HG02678 (cell line): ENCODE results near the gene RAB33B.
"Not testable (repeated sequence)": the region's sequence is repeated elsewhere in the genome, so short reads cannot be mapped to it uniquely, and the experiment has no call there.

Experiments used
- ATAC-seq: cut with Tn5 transposase; IDR thresholded peaks from one replicate; pipeline ENCODE4 v1.9.1; 2021; ENCODE audit warnings: mild to moderate bottlenecking, moderate library complexity; ENCODE audit not compliant: unreplicated experiment

The RAB33B gene

DNA sequence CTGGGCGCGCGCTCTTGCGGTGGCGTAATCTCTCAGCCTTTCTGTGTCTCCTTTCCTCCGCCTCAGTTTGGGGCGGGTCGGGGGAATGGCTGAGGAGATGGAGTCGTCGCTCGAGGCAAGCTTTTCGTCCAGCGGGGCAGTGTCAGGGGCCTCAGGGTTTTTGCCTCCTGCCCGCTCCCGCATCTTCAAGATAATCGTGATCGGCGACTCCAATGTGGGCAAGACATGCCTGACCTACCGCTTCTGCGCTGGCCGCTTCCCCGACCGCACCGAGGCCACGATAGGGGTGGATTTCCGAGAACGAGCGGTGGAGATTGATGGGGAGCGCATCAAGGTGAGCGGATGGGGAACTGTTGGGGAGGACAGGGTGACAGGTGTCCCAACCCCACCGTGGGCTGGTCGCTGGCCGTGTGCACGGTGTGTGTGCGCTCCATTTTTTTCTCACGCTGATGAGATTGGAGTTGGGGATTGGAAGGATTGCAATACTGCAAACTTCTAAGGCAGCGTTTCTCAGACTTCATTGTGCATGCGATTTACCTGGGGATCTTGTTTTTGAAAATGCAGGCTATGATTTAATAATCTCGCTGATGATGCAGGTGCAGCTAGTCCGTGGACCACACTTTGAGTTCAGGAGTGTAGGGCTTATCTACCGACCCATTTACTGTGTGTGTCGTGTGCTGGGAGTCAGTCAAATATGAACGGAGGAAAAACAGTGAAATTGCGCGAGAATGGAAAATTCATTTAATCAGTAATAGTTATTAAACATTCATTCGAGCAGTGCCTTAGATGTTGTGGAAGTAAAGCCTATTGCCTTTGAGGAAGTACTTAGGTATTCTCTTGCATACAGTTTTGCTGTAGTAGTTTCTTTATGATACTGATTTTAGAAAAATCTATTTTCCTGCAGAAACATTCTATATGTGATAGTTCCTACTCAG lies at the start of gene RAB33B:
RAB33B (plus strand) TSS at position 11 of the 935 bp plus-strand sequence; CDS start at position 86, 75 bp downstream.
- peak; percentile 4 for ATAC-seq

DNA sequence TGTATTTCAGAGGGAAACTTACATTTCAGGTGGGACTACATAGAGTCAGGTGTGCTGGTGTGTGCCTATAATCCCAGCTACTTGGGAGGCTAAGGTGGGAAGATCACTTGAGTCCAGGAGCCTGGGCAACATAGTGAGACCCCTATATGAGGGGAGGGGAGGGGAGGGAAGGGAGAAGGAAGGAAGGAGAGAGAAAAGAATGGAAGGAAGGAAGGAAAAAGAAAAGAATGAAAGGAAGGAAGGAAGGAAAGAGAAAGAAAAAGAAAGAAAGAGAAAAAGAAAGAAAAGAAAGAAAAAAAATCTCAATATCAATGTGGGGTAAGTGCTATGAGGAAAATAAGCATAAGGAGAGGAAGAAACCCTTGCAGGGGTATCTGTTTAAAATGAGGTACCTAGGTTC lies 43.6 kb upstream of the RAB33B start:
- ATAC-seq: no peak

DNA sequence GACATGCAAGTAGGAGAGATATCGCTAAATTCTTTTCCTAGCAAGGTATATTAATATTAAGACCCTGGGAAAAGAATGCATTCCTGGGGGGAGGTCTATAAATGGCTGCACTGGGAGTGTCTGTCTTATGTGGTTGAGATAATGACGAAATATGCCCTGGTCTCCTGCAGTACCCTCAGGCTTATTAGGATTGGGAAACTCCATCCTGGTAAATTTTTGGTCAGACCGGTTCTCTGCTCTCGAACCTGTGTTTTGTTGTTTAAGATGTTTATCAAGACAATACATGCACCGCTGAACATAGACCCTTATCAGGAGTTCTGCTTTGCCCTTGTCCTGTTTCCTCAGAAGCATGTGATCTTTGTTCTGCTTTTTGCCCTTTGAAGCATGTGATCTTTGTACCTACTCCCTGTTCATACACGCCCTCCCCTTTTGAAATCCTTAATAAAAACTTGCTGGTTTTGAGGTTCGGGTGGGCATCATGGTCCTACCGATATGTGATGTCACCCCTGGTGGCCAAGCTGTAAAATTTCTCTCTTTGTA lies 39.2 kb upstream of the RAB33B start:
- not testable (repeated sequence) for ATAC-seq

DNA sequence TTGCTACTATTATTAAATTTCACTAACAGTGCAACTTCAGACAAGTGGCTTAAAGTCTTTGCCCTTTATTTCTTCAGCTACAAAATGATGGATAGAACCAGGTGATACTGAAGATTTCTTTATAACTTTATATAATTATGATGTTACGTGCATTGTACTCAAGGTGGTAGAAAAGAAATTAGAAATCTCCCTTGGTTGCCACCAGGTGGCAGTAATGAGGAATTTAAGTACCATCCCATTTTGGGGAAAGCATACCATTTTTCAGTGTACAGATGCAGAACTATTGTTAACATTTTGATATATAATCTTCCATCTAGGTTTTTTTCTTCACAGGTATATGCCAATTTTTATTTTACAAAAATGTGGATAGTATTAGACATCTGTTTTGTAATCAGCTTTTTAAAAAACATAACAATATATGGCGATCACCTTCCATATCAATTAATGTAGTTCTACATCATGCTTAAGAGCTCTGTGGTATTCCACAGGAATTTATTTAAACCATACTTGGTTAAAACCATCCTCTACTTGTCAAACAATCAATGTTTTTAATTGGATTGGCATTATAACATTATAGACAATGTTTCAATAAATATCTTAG lies 37.7 kb upstream of the RAB33B start:
- ATAC-seq: no peak

DNA sequence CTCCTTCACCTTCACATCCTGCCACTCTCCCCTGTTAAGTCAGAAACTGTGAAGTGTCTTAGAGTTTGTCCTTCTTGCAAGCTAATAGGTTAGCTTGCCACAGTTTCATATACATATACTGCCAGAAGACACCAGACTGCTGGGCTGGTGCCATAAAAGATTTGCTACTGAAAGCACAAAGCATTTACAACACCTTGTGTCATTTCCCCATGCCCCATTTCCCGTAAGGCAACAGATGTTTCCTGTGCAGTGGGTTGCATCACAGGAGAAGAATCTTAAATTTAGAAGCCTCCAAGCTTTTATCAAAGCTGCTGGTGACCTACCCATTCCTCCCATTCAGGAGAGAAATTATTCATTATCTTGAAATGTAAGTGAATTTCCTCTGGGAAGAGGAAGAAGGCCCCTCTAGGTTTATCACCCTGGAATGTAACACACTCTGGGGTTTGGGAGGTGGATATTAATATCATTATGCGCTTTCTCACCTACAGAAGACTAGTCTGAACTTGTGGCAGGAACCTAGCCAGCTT lies 34.5 kb upstream of the RAB33B start:
- ATAC-seq: peak; percentile 85

DNA sequence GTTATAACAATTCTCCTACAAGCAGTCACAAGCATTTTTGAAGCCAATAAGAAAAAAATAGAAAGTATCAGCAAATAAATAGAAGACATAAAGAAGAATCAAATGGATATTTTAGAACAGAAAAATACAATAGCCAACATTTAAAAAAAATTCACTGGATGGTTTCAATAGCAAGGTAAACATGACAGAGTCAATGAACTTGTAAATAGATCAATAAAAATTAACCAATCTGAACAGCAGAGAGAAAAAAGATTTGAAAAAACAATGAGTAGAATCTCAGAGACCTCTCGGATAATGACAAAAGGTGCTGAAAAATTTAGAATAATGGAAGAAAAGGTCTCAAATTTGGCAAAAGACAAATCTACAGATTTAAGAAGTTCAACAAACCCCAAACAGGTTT lies 33.3 kb upstream of the RAB33B start:
- ATAC-seq: no peak

DNA sequence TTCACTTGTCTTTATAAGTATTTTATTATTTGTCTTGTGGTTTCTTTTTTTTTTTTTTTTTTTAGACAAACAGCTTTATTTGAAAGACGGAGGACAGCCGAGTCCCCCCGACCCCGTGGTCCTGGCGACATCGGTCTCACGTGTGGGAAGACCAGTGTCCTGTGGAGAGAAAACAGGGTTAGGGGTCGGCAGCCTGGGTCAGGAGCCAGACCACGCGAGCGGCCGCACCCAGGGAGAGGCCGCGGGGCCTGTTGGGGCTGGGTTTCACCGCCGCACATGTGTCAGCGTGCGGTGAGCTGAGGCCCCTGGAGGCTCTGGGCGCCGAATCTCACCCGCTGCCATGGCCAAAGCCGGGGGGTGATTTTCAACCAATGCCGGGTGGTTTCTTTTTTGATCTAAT lies 17.8 kb upstream of the RAB33B start:
- no peak for ATAC-seq

DNA sequence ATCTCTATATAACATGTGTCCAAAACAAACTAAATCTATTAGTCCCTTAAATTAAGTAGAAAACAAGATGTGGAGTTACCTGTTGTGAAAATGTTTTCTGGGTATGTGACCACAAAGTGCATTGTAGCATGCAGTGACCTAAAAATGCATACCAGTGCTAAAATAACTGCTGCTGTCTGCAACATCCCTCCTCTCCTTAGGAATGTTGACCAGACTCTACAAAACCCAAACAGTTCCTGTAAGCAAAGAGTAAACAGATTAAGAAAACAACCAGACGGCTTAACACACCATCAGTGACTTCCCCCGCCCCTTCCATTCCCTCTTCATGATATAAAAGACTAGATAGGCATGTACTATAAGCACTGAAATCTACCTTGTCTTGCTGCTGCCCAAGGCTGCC lies 15.8 kb upstream of the RAB33B start:
- ATAC-seq: no peak

DNA sequence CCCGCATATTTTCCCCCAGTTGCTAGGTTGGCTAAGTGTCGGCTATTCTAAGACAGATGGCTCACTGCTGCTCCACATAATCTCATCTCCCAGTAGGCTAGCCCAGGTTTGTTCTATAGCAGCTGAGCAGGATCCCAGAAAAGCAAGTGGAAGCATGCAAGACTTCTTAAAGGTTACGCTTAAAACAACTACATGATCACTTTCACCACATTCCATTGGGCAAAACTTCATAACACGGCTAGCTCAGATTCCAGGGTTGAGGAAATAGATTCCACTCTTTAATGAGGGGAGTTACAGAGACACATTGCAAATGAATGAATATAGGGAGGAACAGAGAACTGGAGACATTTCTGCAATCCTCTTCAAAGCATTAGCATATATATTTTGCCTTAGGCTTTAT lies 12.9 kb upstream of the RAB33B start:
- ATAC-seq: no peak

DNA sequence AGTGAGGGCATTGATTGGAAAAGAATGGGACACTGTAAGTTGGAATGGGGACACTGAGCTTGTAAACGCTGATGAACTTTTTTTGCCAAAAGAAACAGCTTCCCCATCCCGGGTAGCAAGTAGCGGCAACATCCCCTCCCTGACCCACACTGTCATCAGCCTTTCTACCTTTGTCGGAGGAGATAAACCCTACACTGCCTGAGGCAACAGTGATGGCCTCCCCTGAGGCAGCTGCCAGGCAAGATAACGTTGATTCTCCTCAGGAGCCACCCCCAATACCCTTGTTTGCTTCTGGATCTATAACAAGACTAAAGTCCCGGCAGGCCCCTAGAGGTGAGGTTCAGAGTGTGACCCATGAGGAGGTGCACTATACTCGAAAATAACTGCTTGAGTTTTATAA lies 10.3 kb upstream of the RAB33B start:
- no peak for ATAC-seq

DNA sequence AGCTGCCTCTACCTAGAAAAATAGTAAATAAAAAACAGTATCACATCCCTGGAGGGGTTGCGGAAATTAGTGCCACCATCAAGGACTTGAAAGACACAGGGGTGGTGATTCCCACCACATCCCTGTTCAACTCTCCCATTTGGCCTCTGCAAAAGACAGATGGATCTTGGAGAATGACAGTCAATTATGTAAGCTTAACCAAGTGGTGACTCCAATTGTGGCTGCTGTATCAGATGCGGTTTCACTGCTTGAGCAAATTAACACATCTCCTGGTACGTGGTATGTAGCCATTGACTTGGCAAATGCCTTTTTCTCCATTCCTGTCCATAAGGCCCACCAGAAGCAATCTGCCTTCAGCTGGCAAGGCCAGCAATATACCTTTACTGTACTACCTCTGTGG lies 9.0 kb upstream of the RAB33B start:
- ATAC-seq: not testable (repeated sequence)

DNA sequence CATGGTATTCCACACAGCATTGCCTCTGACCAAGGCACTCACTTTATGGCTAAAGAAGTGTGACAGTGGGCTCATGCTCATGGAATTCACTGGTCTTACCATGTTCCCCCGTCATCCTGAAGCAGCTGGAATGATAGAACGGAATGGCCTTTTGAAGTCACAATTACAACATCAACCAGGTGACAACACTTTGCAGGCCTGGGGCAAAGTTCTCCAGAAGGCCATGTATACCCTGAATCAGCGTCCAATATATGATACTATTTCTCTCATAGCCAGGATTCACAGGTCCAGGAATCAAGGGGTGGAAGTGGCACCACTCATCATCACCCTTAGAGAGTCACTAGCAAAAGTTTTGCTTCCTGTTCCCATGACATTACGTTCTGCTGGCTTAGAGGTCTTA lies 6.8 kb upstream of the RAB33B start:
- ATAC-seq: not testable (repeated sequence)

DNA sequence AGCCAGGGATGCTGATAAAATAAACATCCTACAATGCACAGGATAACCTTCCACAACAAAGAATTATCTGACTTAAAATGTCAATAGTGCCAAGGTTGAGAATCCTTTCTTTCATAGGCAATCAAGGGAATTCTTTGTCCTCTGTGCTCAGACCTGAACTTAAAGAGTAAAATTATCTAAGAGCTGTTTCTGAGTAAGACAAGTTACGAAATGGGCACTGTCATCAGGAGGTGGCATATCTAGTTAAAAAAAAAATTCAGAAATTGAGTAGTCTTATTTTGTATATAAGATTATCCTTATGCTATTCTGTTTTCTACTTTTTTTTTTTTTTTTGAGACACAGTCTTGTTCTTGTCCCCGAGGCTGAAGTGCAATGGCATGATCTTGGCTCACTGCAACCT lies 3.3 kb upstream of the RAB33B start:
- no peak for ATAC-seq

DNA sequence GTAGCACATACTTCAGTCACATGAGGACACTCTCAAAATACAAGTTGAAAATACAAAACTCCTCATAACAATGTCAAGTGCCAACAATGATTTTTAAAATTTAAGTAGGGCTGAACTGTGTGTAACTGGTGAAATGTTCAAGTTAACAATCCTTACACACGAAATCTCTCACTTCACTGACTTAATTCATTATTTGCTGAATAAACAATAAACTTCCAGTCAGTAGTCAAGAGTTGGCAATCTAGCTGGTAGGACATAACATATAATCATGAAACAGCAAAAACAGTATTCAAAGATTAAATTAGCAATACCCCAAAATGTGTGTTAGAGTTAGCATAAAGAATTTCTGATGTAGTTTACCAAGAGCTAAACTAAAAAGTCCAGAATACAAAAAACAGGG lies 1.9 kb upstream of the RAB33B start:
- no peak for ATAC-seq

DNA sequence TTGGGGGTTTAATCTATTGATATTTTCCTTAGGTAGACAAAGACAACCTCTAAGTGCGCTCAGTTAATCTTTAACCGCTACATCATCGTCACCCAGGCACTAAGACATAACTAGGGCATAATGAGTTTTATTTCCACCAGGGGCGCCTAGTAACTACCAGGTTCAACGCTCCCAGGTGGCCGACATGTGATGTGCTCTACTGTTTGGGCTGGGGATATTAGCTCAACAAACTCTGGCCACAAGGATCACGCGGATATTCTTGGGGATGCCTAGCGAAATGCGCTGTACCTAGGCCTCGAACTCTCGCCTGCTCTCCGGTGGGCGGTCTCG lies 915 bp upstream of the RAB33B start:
- peak; percentile 48 for ATAC-seq

DNA sequence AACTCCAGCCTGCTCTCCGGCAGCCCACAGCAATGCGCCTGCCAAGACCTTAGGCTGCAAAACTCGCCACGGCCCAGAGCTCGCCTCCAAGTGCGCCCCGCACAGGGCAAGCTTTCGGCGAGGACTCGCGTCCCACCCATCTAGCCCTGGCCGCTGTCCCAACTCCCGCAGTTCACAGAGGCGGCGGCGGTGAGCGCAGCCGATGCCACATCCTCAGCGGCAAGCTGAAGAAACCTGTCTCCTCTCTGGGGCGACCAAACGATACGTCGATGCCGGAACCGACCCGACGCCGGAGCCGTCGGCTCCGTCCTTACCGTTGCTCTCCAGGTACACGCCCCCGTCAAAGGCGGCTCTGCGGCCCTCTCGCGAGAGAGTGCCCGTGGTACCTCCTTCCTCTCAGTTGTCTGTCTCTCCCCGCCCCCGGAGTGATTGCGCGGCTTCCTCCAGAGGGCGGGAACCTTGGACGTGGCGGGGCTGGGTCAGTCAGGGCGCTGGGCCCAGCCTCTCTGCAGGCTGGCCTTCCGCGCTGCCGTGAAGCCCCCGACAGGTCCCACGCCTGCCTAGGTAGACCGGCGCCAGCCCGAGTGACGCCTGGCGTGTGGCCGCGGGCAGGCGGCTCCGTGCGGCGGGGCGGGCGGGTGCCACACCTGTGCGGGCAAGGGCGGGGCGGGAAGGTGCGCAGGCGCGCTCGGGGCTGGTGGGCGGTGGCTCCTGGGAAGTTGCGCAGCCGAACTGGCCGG lies 380 bp upstream of the RAB33B start:
- ATAC-seq: peak; percentile 88

DNA sequence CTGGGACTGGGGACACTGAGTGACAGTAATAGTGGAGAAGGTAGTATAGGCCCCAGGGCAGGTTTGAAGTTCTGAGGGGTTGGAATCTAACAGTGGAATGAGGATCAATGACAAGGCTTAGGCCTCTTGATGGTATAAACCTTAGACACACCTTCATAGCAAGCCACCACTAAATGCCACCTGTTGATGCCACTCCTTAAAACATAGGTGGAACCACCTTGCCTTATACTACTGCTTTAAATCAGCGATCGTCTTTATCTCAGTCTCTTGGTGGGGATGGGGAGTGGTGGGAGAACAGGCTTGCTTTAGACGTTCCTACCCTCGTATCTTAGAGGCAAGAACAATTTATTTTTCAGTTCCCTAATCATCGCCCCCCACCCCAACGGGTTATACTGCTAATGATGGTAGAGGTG lies 1.2 kb downstream of the RAB33B start:
- no peak for ATAC-seq

DNA sequence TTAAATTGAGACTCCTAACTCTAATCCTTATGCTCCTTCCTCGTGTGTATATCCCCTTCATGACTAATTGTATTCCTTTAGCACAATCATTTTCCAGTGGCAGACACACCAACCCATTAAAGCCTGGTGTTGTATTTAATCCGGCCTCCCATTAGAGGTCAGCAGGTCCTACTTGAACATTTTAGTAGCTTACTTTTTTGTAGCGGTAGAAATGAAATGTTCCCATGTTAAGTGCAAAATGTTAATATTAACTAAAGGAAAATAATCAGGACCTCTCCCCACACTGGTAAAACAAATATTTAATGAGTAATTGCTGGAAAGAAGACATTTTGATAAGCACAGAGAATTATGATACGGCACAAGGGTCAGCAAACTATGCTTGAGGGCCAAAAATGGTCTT lies 3.4 kb downstream of the RAB33B start:
- no peak for ATAC-seq

DNA sequence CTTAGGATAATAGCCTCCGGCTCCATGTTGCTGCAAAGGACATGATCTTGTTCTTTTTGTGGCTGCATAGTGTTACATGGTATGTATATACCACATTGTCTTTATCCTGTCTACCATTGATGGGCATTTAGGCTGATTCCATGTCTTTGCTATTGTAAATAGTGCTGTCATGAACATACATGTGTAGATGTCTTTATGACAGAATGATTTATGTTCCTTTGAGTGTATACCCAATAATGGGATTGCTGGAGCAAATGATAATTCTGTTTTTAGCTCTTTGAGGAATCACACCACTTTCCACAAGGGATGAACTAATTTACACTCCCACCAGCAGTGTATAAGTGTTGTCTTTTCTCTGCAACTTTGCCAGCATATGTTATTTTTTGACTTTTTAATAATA lies 4.6 kb downstream of the RAB33B start:
- no peak for ATAC-seq

DNA sequence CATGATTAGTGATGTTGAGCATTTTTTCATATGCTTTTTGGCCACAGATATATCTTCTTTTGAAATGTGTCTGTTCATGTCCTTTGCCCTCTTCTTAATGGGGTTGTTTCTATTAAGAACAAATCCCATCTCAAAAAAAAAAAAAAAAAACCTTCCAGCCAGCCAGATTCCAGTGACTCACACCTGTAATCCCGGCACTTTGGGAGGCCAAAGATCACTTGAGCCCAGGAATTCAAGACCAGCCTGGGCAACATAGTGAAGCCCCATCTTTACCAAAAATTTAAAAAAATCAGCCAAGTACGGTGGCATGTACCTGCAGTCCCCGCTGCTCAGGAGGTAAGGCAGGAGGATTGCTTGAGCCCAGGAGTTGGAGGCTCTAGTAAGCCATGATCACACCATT lies 5.1 kb downstream of the RAB33B start:
- no peak for ATAC-seq

DNA sequence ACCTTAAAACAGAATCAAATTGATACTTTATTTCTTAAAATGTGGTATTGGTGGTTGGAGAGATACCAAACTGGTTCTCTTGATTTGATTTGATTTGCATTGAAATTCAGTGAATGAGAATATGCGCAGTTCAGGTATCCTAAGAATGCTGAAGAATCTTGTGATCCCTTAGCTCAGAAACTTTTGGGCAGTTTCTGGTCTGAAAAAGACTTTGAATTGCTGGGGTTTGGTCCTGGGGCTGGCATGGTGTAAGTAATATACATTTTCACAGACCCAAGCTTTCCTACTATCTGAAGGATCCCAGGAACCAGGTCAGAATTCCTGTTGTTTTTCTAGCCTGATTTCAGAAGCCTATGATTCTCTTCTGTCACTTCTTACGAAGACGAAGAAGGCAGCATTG lies 6.6 kb downstream of the RAB33B start:
- no peak for ATAC-seq
